PFSK-1 (cell line): Measurements from ENCODE around the gene RNF151.

Experiments used
- FOXP2 ChIP-seq: optimal IDR thresholded peaks from 2 replicates; pipeline ENCODE3; 2011; ENCODE audit warnings: borderline replicate concordance, control low read depth, inconsistent platforms; ENCODE audit not compliant: insufficient read depth; ENCODE audit errors: extremely low read length, extremely low read depth
- POLR2AphosphoS5 ChIP-seq: IDR thresholded peaks from 2 replicates; pipeline ENCODE4 v1.6.1; 2012; ENCODE audit warnings: low read depth, mild to moderate bottlenecking, control low read depth, low read length, moderate library complexity
- SIN3A ChIP-seq: IDR thresholded peaks from 2 replicates; pipeline ENCODE4 v1.6.1; 2012; ENCODE audit warnings: mild to moderate bottlenecking, low read length, moderate library complexity, borderline replicate concordance; ENCODE audit not compliant: insufficient read depth
- TAF1 ChIP-seq: IDR thresholded peaks from 2 replicates; pipeline ENCODE4 v1.6.1; 2012; ENCODE audit warnings: low read length, control low read depth, borderline replicate concordance; ENCODE audit not compliant: insufficient read depth
- TF ChIP-seq, protein P1 (sequence below), 2 experiments: IDR thresholded peaks; 2 replicates each; pipeline versions ENCODE4 v1.6.1 to v1.8.0; 2011 to 2012; ENCODE audit warnings: low read depth in 2 of 2, low read length in 2 of 2, control low read depth in 1 of 2, inconsistent platforms in 1 of 2, mild to moderate bottlenecking in 1 of 2, moderate library complexity in 1 of 2; ENCODE audit not compliant: insufficient read depth in 1 of 2

The RNF151 gene

DNA sequence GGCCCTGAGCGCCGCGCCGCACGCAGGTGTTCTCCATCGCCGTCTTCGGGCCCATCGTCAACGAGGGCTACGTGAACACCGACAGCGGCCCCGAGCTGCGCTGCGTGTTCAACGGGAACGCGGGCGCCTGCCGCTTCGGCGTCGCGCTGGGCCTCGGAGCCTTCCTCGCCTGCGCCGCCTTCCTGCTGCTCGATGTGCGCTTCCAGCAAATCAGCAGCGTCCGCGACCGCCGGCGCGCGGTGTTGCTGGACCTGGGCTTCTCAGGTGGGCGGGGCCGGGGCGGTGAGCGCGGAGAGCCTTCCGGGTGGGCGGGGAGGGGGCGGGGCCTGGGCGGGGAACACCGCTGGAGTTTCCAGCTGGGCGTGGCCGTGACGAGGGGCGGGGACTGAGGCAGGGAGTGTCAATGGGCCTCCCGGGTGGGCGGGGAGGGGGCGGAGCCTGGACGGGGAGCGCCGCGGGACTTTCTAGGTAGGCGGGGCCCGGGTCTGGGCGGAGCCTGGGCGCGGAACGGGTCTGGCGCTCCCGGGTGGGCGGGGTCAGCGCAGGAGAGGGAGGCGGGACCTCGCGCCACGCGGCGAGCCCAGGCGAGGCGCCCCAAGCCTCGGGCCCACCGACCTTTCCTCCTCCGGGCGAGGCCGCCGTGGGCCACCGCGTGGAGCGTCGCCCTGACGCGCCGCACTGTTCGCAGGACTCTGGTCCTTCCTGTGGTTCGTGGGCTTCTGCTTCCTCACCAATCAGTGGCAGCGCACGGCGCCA, 25.5 kb downstream of the RNF151 start:
- no peak for TF ChIP-seq SIN3A
- no peak for TF ChIP-seq FOXP2
- TF ChIP-seq POLR2AphosphoS5: no peak
- TF ChIP-seq, protein P1, sequence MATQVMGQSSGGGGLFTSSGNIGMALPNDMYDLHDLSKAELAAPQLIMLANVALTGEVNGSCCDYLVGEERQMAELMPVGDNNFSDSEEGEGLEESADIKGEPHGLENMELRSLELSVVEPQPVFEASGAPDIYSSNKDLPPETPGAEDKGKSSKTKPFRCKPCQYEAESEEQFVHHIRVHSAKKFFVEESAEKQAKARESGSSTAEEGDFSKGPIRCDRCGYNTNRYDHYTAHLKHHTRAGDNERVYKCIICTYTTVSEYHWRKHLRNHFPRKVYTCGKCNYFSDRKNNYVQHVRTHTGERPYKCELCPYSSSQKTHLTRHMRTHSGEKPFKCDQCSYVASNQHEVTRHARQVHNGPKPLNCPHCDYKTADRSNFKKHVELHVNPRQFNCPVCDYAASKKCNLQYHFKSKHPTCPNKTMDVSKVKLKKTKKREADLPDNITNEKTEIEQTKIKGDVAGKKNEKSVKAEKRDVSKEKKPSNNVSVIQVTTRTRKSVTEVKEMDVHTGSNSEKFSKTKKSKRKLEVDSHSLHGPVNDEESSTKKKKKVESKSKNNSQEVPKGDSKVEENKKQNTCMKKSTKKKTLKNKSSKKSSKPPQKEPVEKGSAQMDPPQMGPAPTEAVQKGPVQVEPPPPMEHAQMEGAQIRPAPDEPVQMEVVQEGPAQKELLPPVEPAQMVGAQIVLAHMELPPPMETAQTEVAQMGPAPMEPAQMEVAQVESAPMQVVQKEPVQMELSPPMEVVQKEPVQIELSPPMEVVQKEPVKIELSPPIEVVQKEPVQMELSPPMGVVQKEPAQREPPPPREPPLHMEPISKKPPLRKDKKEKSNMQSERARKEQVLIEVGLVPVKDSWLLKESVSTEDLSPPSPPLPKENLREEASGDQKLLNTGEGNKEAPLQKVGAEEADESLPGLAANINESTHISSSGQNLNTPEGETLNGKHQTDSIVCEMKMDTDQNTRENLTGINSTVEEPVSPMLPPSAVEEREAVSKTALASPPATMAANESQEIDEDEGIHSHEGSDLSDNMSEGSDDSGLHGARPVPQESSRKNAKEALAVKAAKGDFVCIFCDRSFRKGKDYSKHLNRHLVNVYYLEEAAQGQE (IDR thresholded peaks at IDR 0.05; ENCODE audit: insufficient read depth in 1 of 2, low read depth in 2 of 2, low read length in 2 of 2): no peak
- TF ChIP-seq TAF1: no peak

DNA sequence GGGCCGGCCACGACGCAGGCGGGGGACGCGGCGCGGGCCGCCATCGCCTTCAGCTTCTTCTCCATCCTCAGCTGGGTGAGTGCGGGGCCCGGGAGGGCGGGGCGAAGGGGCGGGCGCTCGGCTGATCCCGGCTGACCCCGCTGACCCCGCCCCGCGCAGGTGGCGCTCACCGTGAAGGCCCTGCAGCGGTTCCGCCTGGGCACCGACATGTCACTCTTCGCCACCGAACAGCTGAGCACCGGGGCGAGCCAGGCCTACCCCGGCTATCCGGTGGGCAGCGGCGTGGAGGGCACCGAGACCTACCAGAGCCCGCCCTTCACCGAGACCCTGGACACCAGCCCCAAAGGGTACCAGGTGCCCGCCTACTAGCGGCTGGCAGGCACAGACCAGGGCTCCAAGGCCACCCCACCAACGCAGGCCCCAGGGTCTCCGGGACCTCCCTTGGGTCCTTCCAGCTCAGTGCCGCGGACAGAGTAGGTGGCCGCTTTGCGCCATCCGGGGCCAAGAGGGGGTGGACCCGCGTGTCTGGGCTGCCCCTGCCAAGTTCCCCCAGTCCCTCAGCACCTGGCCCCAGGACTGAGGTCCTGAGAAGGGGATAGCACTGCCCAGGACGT, 26.2 kb downstream of the RNF151 start:
- TF ChIP-seq TAF1 (no peak), FOXP2 (no peak), SIN3A (no peak), POLR2AphosphoS5 (no peak)
- TF ChIP-seq, protein P1 (IDR thresholded peaks at IDR 0.05; ENCODE audit: insufficient read depth in 1 of 2, low read depth in 2 of 2, low read length in 2 of 2): no peak

DNA sequence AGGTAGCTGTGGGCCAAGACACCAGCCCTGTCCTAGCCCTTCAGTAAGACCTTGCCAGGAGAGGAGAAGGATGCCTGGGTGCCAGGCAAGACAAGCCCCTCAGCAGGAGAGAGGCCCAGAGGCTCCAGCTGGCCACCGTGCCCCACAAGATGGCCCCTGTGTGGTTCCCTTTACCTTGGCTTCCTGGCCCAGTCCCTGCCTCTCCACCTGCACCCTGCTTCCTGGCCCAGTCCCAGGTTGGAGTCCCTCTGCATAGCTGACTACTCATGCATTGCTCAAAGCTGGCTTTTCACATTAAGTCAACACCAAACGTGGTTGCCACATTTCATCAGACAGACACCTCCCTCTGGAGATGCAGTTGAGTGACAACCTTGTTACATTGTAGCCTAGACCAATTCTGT, 27.1 kb downstream of the RNF151 start:
- TF ChIP-seq SIN3A (no peak), FOXP2 (no peak), TAF1 (no peak), POLR2AphosphoS5 (no peak)
- TF ChIP-seq, protein P1 (IDR thresholded peaks at IDR 0.05; ENCODE audit: insufficient read depth in 1 of 2, low read depth in 2 of 2, low read length in 2 of 2): no peak

DNA sequence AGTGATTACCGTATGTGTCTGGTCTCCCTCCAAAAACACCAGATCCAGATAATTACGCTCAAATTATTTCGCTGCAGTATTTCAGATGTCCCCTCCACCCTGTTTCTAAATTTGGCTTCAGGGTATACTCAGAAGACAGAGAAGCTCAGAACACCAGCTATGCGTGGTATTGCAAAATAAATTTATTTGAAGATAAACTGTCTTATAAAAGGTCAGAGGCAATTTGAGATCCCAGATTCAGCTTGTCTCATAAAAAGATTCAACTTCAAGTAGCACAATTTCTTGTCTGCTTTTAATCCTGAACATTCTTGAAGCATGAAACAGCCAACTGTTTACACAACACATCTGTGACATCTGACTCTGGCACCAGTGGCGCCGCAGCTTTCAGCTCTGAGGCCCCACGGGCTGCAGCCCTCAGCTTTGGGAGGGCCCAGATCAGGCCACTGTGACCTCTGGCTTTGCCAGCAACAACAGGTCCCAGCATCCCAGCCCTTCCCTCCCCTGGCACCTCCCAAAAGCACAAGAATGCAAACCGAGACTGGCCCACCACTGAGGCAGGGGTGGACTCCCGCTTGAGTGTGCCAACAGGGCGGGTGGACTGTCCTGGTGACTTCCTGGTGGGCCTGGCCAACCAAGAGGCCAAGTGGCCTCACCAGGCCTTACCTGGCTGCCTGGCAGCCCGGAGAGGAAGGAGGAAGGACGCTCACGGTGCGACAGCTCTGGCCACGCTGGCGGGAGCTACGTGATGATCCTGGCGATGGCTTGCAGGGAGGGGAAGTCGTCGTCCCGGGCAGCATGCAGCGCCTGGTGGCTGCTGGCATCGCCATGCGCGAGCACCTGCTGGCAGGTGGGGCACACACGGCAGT, 31.1 kb downstream of the RNF151 start:
- TF ChIP-seq TAF1: no peak
- TF ChIP-seq SIN3A: no peak
- TF ChIP-seq POLR2AphosphoS5: no peak
- TF ChIP-seq, protein P1 (IDR thresholded peaks at IDR 0.05; ENCODE audit: insufficient read depth in 1 of 2, low read depth in 2 of 2, low read length in 2 of 2): no peak
- TF ChIP-seq FOXP2: no peak
